Measurements from ENCODE around the gene SLC47A1.

DNA sequence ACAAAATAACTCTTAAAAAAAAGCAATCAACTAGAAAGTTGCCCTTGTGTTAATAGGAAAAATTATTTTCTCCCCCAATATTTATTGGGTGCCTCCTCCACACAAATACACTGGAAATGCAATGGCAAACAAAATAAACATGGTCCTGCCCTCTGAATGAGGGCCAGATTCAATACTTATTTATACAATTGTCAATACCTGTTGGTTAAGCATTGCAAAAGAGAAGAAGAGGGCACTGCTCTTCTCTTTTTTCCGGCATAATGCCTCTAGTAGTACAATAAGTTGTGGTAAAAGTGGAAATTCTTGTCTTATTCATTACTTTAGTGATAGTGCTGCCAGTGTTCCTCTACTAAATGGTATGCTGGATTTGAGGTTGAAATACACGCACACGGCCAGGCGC is 92.4 kb downstream of the SLC47A1 start:
- TF ChIP-seq POLR2AphosphoS5 (IDR thresholded peaks at IDR 0.05; ENCODE audit: low read depth, low read length) (no peak), POLR2A (IDR thresholded peaks at IDR 0.05; ENCODE audit: low read depth, low read length) (no peak), TAF1 (IDR thresholded peaks at IDR 0.05; ENCODE audit: borderline replicate concordance, low read depth, low read length) (no peak)
